Measurements from ENCODE around the gene L3MBTL1.
A peak's percentile ranks its signal among the peaks of the same experiment; 100 is the strongest.

Gene L3MBTL1

GRCh38 chr20:43535370-43536004 is 28.0 kb downstream of the L3MBTL1 start:
- no peak for DNase-seq (ENCODE audit: low read depth)

GRCh38 chr20:43536041-43536816 is 28.7 kb downstream of the L3MBTL1 start:
- DNase-seq (ENCODE audit: low read depth), result no peak

DNA sequence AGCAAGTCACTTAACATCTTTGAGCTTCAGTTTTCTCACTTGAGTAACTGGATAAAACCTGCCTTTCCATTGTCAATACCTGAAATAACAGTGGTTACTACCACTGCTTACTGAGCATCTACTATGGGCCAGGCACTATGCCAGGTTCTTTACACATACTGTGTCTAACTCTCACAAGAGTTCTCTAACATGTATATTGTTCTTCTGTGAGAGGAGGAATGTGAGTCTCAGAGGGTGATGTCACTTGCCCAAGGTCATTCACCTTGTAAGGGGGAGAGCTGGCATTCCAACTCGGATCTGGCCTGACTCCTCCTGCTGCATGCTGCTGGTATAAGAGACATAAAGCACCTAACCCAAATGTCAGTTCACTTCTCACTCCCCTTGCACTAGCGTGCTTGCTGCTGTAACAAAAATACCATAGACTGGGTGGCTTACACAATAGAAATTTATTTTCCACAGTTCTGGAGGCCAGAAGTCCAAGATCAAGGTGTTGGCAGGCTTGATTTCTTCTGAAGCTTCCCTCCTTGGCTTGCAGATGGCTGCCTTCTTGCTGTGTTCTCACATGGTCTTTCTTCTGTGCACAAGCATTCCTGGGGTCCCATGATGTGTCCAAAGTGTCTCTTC is 29.4 kb downstream of the L3MBTL1 start:
- no peak for DNase-seq (ENCODE audit: low read depth)

DNA sequence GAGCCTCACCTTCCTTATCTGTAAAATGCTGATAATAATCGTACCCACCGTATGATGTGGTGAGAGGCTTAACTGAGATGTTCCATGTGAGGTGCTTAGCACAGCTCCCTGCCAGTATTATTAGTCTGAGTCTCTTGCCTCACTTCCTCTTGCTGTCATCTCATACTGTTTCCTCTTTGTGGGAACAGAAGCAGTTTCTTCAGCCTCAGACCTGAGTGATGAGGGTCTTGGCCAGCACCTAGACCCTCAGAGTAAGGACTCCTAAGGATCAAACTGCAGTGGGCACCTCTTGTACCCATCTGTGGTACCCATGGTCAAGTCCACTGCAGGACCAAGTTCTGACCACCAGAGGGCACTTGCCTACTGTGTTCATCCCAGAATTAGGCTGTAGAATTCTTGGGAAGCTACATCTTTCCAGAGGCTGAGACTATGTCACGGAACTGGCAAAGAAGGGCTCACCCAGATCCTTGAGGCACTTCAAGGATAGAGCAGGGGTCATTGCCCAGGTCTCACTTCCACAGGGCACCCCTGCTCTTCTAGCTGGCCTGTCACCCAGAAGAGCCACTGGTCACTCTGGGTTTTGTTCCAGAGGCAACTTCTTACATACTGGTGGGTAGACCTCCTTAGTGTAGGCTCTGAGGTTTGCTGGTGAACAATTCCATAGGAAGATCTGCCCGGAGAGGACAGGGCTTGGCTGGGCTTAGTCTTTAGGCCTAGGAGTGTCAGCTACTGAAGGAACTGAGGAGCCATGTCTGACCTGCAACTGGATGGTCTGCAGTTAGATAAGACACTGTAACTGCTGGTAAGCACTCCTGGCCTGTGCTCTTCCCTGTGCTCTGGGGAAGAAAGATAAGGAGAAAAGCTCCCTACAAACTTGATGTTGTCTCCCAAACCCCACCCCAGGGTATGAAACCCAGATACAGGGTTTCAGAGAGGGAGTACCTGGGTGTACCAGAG is 30.7 kb downstream of the L3MBTL1 start:
- peak; percentile 28 for DNase-seq (ENCODE audit: low read depth)

DNA sequence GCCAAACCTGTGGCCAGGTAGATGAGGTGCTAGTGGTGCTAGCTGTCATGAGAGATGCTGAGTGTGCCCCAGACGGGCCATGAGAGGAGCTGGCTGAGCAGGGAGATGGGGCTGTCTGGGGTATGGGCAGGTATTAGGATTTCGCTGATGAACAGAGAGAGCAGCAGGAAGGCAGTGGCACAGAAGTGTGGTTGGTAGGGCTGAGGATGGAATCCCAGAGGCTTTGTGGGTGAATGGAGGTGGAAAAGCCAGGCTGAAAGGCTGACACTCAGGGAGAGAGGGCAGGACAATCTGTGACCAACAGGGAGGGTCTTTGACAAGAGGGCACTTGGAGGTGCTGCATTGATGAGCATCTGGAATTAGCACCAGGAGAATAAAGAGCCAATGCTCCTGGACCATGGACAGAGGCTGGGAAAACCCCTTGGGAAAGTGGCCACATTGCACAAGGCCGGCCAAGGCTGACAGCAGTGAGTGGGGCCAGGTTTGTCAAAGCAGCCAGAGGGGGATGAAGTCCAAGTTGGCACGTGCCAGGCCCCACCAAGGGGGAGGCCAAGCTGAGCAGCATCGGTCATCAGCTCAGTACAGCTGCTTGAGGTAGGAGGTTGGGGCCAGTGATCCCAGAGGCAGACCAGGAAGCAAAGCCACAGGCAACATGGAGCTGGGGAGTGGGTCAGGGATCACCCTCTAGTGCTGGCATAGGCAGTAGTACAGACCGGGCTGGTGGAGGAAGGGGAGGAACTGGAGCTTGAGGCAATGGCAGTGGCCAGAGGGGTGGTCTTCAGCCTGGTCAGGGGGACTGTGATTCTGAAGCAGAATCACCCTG is 31.6 kb downstream of the L3MBTL1 start:
- DNase-seq (ENCODE audit: low read depth), result no peak

GRCh38 chr20:43539975-43540672 is 32.6 kb downstream of the L3MBTL1 start:
- DNase-seq (ENCODE audit: low read depth), result no peak

GRCh38 chr20:43540673-43541060 is 33.2 kb downstream of the L3MBTL1 start:
- no peak for DNase-seq (ENCODE audit: low read depth)

DNA sequence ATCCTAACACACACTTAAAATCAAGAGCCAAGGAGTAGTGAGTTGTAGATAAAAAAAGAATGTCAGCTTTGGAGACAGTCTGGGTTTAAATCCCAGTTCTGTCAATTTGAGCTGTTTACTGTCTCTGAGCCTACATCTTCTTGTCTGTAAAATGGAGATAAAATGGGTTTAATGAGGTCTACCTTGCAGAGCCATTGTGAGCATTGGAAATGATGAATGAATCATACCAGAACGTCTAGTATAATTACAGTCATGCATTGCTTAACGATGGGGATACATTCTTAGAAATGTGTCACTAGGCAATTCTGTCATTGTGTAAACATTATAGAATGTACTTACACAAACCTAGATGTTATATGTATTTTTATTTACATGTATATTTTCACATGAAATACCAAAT is 33.7 kb downstream of the L3MBTL1 start:
- no peak for DNase-seq (ENCODE audit: low read depth)

- DNase-seq (ENCODE audit: low read depth), result no peak
These were observed 34.7 kb downstream of the L3MBTL1 start for GRCh38 chr20:43542161-43542560.

DNA sequence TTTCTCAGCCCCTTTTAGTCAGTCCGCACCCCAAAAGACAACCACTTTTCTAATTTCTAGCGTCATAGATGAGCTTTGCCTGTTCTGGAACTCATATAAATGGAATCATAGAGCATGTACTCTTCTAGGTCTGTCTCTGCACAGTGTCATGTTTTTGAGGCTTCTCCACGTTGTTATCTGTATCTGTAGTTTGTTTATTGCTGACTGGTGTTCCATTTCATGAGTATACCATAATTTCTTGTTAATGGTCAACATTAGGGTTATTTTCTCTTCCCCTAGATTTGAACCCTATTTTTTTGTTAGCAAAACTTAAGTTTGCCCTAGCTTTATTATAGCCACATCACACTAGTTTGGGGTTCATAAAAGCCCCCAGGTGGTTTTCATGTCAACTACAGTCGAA is 35.2 kb downstream of the L3MBTL1 start:
- DNase-seq (ENCODE audit: low read depth), result no peak

- no peak for DNase-seq (ENCODE audit: low read depth)
These were observed 35.6 kb downstream of the L3MBTL1 start for GRCh38 chr20:43543138-43543537.

DNA sequence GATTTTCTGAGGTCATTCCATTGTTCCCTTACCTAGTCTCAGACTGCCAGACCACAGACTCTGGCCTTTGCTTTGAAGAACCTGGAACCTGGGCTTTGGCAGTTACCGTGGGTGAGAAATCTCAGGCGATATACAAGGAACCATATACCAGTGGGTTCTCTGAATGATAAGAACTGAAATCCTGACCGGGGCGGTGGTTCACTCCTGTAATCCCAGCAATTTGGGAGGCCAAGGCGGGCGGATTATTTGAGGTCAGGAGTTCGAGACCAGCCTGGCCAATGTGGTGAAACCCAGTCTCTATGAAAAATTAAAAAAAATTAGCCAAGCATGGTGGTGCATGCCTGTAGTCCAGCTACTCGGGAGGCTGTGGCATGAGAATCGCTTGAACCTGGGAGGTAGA is 37.0 kb downstream of the L3MBTL1 start:
- DNase-seq (ENCODE audit: low read depth), result no peak

DNA sequence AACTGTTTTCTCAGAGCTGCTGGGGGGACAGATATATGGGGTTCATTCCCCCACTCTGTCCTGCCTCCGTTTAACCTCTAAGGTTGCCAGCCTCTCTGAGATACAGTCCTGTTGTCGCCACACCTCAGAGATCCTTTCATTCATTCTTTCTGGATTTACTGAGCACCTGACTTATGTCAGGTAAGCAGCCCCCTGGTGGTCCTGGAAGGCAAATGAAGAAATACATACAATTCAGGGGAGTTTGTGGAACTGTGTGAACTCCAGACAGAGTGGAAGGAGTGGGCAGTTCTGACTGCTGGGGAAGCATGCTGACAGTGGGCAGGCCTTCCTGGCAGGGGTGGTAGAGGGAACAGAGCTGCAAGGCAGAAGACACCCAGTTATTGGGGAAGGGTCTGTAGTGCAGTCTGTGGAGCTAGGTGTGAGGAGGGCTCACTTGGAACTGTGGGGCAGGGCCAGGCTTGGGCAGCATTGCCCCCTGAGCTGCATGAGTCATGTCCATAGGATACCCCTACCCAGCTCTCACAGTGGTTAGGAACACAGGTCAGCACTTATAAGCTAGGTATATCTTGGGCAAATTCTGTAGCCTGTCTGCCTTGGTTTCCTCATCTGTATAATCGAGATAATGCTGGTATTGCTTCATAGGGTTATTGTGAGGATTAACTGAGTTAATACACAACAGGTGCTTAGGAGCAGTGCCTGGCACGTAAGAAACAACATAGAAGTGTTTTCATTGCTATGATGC is 38.5 kb downstream of the L3MBTL1 start:
- DNase-seq (ENCODE audit: low read depth), result no peak

- DNase-seq (ENCODE audit: low read depth), result no peak
These were observed 40.9 kb downstream of the L3MBTL1 start for GRCh38 chr20:43548273-43548880.

DNA sequence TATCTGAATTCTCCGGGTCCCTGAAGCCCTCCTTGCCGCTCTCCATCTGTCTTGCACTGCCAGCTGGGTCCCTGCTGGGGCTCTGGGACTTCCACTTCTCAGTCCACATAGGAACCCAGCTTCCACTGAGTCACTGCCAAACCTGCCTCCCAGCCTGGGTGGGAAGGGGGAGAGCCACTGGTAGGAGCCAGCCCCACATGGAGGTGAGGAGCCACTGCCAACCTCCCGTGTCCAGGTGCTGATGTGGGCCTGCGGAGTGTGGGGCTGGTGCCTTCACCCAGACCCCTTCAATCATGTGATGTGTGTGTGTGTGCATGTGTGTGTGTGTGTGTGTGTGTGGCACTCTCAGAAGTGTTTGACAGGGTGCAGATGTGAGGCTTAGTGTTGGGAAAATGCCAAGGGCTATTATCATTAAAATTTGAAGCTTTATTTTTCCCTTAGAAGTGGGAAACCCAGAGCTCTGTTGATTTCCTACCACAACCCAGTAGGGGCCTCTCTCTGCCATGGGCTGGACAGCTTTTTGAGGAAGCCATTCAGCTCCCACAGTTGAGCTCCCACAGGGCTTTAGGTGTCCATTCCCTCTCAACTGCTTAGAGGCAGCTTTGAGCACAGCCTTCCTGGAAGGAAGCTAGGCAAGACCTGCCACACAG is 42.0 kb downstream of the L3MBTL1 start:
- no peak for DNase-seq (ENCODE audit: low read depth)

- no peak for DNase-seq (ENCODE audit: low read depth)
These were observed 43.0 kb downstream of the L3MBTL1 start for GRCh38 chr20:43550456-43550855.

DNA sequence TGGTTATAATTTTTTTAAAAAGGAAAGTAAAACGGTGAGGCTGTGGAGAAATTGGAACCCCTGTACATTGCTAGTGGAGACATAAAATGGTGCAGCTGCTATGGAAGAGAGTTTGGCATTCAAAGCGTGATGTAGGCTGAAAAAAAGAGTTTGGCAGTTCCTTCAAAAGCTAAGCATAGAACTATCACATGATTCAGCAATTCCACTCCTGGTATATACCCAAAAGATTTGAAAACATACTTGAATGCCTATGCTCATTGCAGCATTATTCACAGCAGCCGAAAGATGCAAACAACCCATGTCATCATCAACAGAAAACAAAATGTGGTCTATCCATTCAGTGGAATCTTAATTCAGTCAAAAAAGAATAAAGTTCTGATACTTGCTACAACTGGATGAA is 46.9 kb downstream of the L3MBTL1 start:
- DNase-seq (ENCODE audit: low read depth), result no peak

- no peak for DNase-seq (ENCODE audit: low read depth)
These were observed 51.1 kb downstream of the L3MBTL1 start, which contains the start of gene SGK2 for GRCh38 chr20:43558412-43559146. TSS of gene SGK2 (plus strand) at chr20:43559027. CDS start at chr20:43566496, 7,469 bp downstream.
